T47D (cell line): ENCODE measurements around the gene SMG1.
"Not testable (repeated sequence)": the region's sequence is repeated elsewhere in the genome, so short reads cannot be mapped to it uniquely, and the experiment has no call there.

Experiments used
- DNase-seq, 2 experiments: peaks; one replicate each; pipeline versions ENCODE4 v3.0.0 to v3.0.0-alpha.2; 2011 to 2012; ENCODE audit warnings: low read depth in 1 of 2, low spot score in 1 of 2
- in situ Hi-C: cut with HindIII; loops from 2 replicates; pipeline ENCODE4 v1.10.0; 2016; ENCODE audit warnings: low sequenced_read_pairs, low pct_unique_long_range_greater_than_20kb

Gene SMG1

DNA sequence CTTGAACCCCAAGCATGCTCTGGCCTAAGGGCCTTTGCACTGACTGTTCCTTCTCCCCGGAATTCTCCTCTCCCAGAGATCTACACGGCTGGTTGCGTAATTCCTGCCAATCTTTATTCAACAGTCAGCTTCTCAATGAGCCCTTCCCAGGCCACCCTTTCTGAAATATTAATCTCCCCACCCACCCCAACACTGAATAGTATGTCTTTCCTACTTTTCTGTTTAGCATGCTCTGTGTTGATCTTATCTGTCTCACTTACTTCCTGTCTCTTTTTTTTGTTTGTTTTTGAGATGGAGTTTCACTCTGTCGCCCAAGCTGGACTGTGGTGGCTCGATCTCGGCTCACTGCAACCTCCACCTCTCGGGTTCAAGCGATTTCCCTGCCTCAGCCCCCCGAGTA, 169.6 kb downstream of the SMG1 start:
- DNase-seq, in situ Hi-C loops: not testable (repeated sequence)
